Smooth muscle cell (in vitro differentiated cells): ENCODE measurements around the gene COMTD1. TPM values are rescaled to one million over a fixed set of nuclear protein-coding genes. Genes with fewer than 3 reads are reported as not detected.

ENCODE experiments used
- DNase-seq: peaks from one replicate; lab custom pipeline; 2025; ENCODE audit not compliant: unreplicated experiment; lab: John Stamatoyannopoulos, UW
- H2AFZ ChIP-seq: fragments of 200-600 bp; sonication (generic); 2 replicates; pipeline ENCODE4 v1.6.0; 2016; ENCODE audit warnings: antibody characterized with exemption, low read depth, mild to moderate bottlenecking
- H3F3A ChIP-seq: fragments of 200-600 bp; sonication (generic); 2 replicates; pipeline ENCODE4 v1.6.0; 2017; ENCODE audit warnings: antibody characterized with exemption, low read depth
- H3K27ac ChIP-seq: fragments of 200-600 bp; sonication (generic); 2 replicates; pipeline ENCODE4 v1.5.1; 2016; ENCODE audit warnings: low read depth, mild to moderate bottlenecking
- H3K27me3 ChIP-seq: fragments of 200-600 bp; sonication (generic); 2 replicates; pipeline ENCODE4 v1.6.1; 2016; ENCODE audit warnings: low read depth, mild to moderate bottlenecking
- H3K36me3 ChIP-seq: fragments of 200-600 bp; sonication (generic); 2 replicates; pipeline ENCODE4 v1.5.1; 2016; ENCODE audit warnings: low read depth
- H3K4me1 ChIP-seq: fragments of 200-600 bp; sonication (generic); 2 replicates; pipeline ENCODE4 v1.5.1; 2016; ENCODE audit warnings: low read depth
- H3K4me2 ChIP-seq: fragments of 200-600 bp; sonication (generic); 2 replicates; pipeline ENCODE4 v1.6.0; 2016; ENCODE audit warnings: mild to moderate bottlenecking
- H3K4me3 ChIP-seq: fragments of 200-600 bp; sonication (generic); 2 replicates; pipeline ENCODE4 v1.5.1; 2016; ENCODE audit warnings: mild to moderate bottlenecking
- H3K79me2 ChIP-seq: fragments of 200-600 bp; sonication (generic); 2 replicates; pipeline ENCODE4 v1.6.0; 2016; ENCODE audit warnings: low read depth, mild to moderate bottlenecking
- H3K9ac ChIP-seq: fragments of 200-600 bp; sonication (generic); 2 replicates; pipeline ENCODE4 v1.6.0; 2016; ENCODE audit warnings: low read depth
- H3K9me3 ChIP-seq: fragments of 200-600 bp; sonication (generic); replicated peaks from 2 replicates; pipeline ENCODE4 v1.5.1; 2016; ENCODE audit warnings: low read depth
- H4K20me1 ChIP-seq: fragments of 200-600 bp; sonication (generic); 2 replicates; pipeline ENCODE4 v1.6.0; 2016; ENCODE audit warnings: low read depth
- WGBS: methylation state at CpG from one replicate; pipeline ENCODE4 v1.1.7; 2016; ENCODE audit warnings: low lambda C conversion rate; 5-methylcytosine and 5-hydroxymethylcytosine counted together
- polyA plus RNA-seq: library from polyadenylated mRNA; unstranded; fragments of >200 nt; fragmentation: Nextera tagmentation; extraction: Ambion mirVana; gene quantifications from 2 replicates; pipeline ENCODE4 v1.2.1, GENCODE V29; 2016
- total RNA-seq: library from RNA; depleted of rRNA; stranded (reverse); fragments of >200 nt; gene quantifications from 2 replicates; pipeline ENCODE4 v1.2.3, GENCODE V29; 2014
- TF ChIP-seq, protein P1 (sequence below): fragments of 200-600 bp; sonication (generic); IDR thresholded peaks from 2 replicates; pipeline ENCODE4 v1.5.1; 2017; ENCODE audit warnings: borderline replicate concordance, mild to moderate bottlenecking, antibody characterized with exemption; ENCODE audit not compliant: insufficient read depth, poor library complexity, severe bottlenecking

COMTD1 gene
- total and polyA plus RNA-seq, 2 experiments from 2014 or later, result 8.4 to 18.7 TPM

DNA sequence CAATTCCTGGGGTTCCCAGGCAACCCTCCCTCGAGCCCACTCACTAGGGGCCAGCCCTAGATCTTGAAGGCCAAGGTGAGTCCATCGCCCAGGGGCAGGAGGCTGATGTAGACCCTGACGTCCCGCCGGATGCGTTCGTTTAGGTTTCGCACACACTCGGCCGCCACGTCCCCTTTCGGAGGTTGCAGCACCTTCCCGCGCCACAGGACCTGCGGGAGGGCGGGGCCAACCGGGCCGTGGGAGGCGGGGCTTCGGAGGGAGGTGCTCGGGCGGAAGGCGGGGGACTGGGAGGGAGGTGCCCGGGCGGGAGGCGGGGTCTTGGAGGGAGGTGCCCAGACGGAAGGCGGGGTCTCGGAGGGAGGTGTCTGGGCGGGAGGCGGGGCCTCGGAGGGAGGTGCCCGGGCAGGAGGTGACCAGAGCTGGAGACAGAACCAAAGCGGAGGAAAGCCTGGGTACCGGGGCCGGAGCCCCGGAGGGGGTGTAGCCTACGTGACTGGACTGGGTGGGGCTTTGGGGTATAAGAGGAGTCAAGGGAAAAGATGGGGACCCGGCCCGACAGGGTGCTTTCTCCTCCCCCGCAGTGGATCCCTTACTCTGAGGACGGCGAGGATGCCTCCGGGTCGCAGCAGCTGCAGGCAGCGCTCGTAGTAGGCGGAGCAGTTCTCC, 1.6 kb downstream of the COMTD1 start:
- peaks cover 22% of the 10 kb centered on the region for H3K4me1 ChIP-seq
- H3K9me3 ChIP-seq, result no peaks in the 10 kb centered on the region
- H3K4me3 ChIP-seq, result peak overlapping the region; percentile 63
- peak overlapping the region; percentile 29 for H3K9ac ChIP-seq
- H3K27ac ChIP-seq, result peak overlapping the region; percentile 65
- H2AFZ ChIP-seq, result peak overlapping the region; percentile 72
- H3K4me2 ChIP-seq, result peak overlapping the region; percentile 98
- H3K79me2 ChIP-seq, result peaks cover 5% of the 10 kb centered on the region
- peak; percentile 79 for DNase-seq
- TF ChIP-seq, protein P1, sequence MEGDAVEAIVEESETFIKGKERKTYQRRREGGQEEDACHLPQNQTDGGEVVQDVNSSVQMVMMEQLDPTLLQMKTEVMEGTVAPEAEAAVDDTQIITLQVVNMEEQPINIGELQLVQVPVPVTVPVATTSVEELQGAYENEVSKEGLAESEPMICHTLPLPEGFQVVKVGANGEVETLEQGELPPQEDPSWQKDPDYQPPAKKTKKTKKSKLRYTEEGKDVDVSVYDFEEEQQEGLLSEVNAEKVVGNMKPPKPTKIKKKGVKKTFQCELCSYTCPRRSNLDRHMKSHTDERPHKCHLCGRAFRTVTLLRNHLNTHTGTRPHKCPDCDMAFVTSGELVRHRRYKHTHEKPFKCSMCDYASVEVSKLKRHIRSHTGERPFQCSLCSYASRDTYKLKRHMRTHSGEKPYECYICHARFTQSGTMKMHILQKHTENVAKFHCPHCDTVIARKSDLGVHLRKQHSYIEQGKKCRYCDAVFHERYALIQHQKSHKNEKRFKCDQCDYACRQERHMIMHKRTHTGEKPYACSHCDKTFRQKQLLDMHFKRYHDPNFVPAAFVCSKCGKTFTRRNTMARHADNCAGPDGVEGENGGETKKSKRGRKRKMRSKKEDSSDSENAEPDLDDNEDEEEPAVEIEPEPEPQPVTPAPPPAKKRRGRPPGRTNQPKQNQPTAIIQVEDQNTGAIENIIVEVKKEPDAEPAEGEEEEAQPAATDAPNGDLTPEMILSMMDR, result no peak
- H4K20me1 ChIP-seq, result peaks cover 31% of the 10 kb centered on the region
- no peaks in the 10 kb centered on the region for H3K36me3 ChIP-seq
- WGBS, result 2% methylated on average over 41 of the region's 48 CpGs
- peaks cover 32% of the 10 kb centered on the region for H3F3A ChIP-seq
- no peaks in the 10 kb centered on the region for H3K27me3 ChIP-seq

DNA sequence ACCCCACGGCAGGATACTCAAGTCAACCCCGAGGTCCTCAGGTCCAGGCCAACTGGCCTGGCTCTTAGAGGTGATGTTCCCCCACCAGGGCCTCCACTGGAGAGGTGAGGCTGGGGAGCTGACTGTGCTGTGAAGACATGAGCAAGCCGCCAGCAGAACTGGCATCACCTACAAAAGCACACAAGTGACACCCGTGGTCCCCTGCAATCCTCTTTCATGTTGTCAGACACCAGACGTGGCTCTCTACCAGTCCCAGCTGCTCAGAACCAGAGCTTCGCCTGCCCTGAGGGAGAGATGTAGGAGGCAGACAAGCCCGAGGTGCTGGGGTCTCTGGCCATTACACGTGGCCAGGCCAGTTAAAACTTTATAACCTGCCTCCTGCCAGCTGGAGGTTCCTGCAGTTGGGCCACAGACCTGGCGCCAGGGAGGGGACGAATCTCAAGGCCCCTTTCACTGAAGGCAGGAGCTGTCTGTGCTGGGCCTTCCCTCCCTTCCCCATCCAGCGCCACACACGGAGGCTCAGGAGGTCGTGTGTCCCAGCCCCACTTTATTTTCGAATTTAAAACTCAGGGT, 2.2 kb downstream of the COMTD1 start:
- TF ChIP-seq, protein P1, result no peak
- H3K27me3 ChIP-seq, result no peaks in the 10 kb centered on the region
- H3K9ac ChIP-seq, result no peak overlapping the region
- H4K20me1 ChIP-seq, result peaks cover 37% of the 10 kb centered on the region
- H3F3A ChIP-seq, result peaks cover 38% of the 10 kb centered on the region
- peaks cover 22% of the 10 kb centered on the region for H3K4me1 ChIP-seq
- H3K79me2 ChIP-seq, result peaks cover 12% of the 10 kb centered on the region
- H3K27ac ChIP-seq, result peak overlapping the region; percentile 65
- 47% methylated on average over 14 of the region's 14 CpGs for WGBS
- H3K4me3 ChIP-seq, result peak overlapping the region; percentile 63
- no peaks in the 10 kb centered on the region for H3K36me3 ChIP-seq
- H2AFZ ChIP-seq, result no peak overlapping the region
- peak overlapping the region; percentile 98 for H3K4me2 ChIP-seq
- H3K9me3 ChIP-seq, result no peaks in the 10 kb centered on the region
- DNase-seq, result no peak

DNA sequence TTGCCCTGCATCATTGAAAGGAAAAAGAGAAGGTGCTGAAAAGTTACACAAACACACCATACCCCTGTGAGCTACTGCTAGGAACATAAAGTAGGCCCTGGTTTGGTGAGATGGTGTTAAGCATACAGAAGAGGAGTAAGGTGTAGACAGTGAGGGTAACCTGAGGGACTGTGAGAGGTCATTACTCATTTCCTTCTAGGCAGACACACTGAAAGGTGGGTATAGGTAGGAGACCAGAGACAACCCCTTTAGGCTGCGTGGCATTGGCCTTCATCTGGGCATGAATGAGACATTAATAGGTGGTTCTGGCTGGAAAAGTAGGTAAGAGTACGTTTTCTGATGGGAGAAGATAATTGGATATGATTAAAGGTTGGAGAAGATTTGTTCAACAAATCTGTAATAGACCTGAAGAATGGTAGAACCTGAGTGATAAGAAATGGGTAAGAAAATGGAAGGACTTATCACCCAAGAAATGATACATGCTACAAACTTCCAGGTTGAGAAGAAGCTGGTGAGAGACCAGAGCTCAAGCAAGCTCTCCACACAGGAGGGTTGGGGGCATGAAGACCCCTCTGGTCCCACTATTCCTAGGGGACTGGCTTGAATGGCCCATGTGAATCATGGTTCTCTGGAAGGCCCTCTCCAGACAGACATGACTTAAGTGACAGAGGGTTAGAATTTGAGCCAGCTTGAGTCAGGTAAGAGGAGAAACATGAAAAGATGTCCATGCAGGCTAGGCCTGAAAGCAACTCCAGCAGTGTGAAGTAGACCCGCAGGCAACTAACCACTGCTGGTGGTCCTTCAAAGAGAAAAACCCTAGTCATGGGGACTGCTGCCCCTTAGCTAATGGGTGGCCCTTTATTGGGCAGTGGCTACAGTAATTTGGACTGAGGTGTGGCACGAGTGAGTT, 3.8 kb downstream of the COMTD1 start:
- H3K4me2 ChIP-seq, result no peak overlapping the region
- no peaks in the 10 kb centered on the region for H3K27me3 ChIP-seq
- H3K36me3 ChIP-seq, result no peaks in the 10 kb centered on the region
- H3F3A ChIP-seq, result peaks cover 46% of the 10 kb centered on the region
- DNase-seq, result no peak
- H3K9me3 ChIP-seq, result no peaks in the 10 kb centered on the region
- peaks cover 26% of the 10 kb centered on the region for H3K4me1 ChIP-seq
- TF ChIP-seq, protein P1, result no peak
- H3K27ac ChIP-seq, result no peak overlapping the region
- no peak overlapping the region for H3K9ac ChIP-seq
- WGBS, result 89% methylated on average over 4 of the region's 4 CpGs
- peaks cover 53% of the 10 kb centered on the region for H4K20me1 ChIP-seq
- no peak overlapping the region for H3K4me3 ChIP-seq
- H2AFZ ChIP-seq, result no peak overlapping the region
- H3K79me2 ChIP-seq, result peaks cover 28% of the 10 kb centered on the region
